Measurements from ENCODE around the gene CCNL1. TPM values are rescaled to one million over a fixed set of nuclear protein-coding genes. Genes with fewer than 3 reads are reported as not detected.

The CCNL1 gene
- total RNA-seq, 4 donors from 2014 or later = 173 to 308 (median 197) TPM

Small RNA genes within 50 kb of the gene (small RNA-seq; reads per million reads assigned to genes)
- 0.49 reads per million for gene RF00019
- not detected for gene RNA5SP146

Data from subcutaneous adipose tissue (tissue), 4 donors.